ENCODE measurements around the gene NKX3-2.

Gene NKX3-2

GRCh38 chr4:13530823-13531624 is 13.3 kb downstream of the NKX3-2 start:
- no peak for DNase-seq (ENCODE audit: low spot score)

GRCh38 chr4:13529128-13529919 is 15.0 kb downstream of the NKX3-2 start:
- DNase-seq (ENCODE audit: low spot score): no peak

- no peak for DNase-seq (ENCODE audit: low spot score)
Measured at GRCh38 chr4:13528821-13529127, 15.5 kb downstream of the NKX3-2 start.

- no peak for DNase-seq (ENCODE audit: low spot score)
Measured at GRCh38 chr4:13527981-13528820, 16.1 kb downstream of the NKX3-2 start.

GRCh38 chr4:13527192-13527980 is 16.9 kb downstream of the NKX3-2 start:
- DNase-seq (ENCODE audit: low spot score): no peak

- DNase-seq (ENCODE audit: low spot score): no peak
Measured at GRCh38 chr4:13526658-13527057, 17.6 kb downstream of the NKX3-2 start.

- DNase-seq (ENCODE audit: low spot score): no peak
Measured at GRCh38 chr4:13525606-13526281, 18.6 kb downstream of the NKX3-2 start.

GRCh38 chr4:13524504-13525243 is 19.6 kb downstream of the NKX3-2 start:
- no peak for DNase-seq (ENCODE audit: low spot score)

- no peak for DNase-seq (ENCODE audit: low spot score)
Measured at GRCh38 chr4:13523591-13524503, 20.5 kb downstream of the NKX3-2 start.

- no peak for DNase-seq (ENCODE audit: low spot score)
Measured at GRCh38 chr4:13523105-13523477, 21.2 kb downstream of the NKX3-2 start.

- no peak for DNase-seq (ENCODE audit: low spot score)
Measured at GRCh38 chr4:13522282-13523104, 21.8 kb downstream of the NKX3-2 start.

- no peak for DNase-seq (ENCODE audit: low spot score)
Measured at GRCh38 chr4:13521047-13521446, 23.3 kb downstream of the NKX3-2 start.

GRCh38 chr4:13516315-13516860 is 27.9 kb downstream of the NKX3-2 start:
- DNase-seq (ENCODE audit: low spot score): no peak

- no peak for DNase-seq (ENCODE audit: low spot score)
Measured at GRCh38 chr4:13515268-13515667, 29.0 kb downstream of the NKX3-2 start.

- no peak for DNase-seq (ENCODE audit: low spot score)
Measured at GRCh38 chr4:13514722-13515121, 29.6 kb downstream of the NKX3-2 start.

- no peak for DNase-seq (ENCODE audit: low spot score)
Measured at GRCh38 chr4:13511101-13511500, 33.2 kb downstream of the NKX3-2 start.

- DNase-seq (ENCODE audit: low spot score): no peak
Measured at GRCh38 chr4:13509442-13509841, 34.9 kb downstream of the NKX3-2 start.

- DNase-seq (ENCODE audit: low spot score): no peak
Measured at GRCh38 chr4:13504374-13504773, 39.9 kb downstream of the NKX3-2 start.
